Measurements from ENCODE around the gene MGAT5B. TPM values are rescaled to one million over a fixed set of nuclear protein-coding genes. Genes with fewer than 3 reads are reported as not detected.

Gene MGAT5B
- total and polyA plus RNA-seq, 11 donors = 0.07 to 0.21 (median 0.15) TPM; not detected in 6

GRCh38 chr17:76868669-76869495, 678 bp downstream of the MGAT5B start:
- H3K36me3 ChIP-seq = no peaks in the 10 kb centered on the region
- ATAC-seq (peak in 1 of 4 donors; percentile 14), DNase-seq (peak in 1 of 5 donors; percentile 45)
- no peaks in the 10 kb centered on the region for H3K9me3 ChIP-seq
- peaks cover 0 to 26% (median 8%) of the 10 kb centered on the region in 12 donors for H3K4me1 ChIP-seq
- intact Hi-C loops (cut with DNase I) = loop anchor here in 8 of 10 donors (1.0 to 10.0 kb wide), 9 partner anchors 187 to 386 kb away; no protein-coding TSS in a partner anchor
- no peak for TF ChIP-seq CTCF (IDR thresholded peaks at IDR 0.05)
- no peak for TF ChIP-seq POLR2A (IDR thresholded peaks at IDR 0.05)
- no peak overlapping the region for H3K27ac ChIP-seq
- 2% methylated on average over 13 to 84 of the region's 84 CpGs for WGBS, 4 donors
- peak overlapping the region in 9 of 12 donors; percentile 3 to 53 (median 40) for H3K4me3 ChIP-seq
- H3K27me3 ChIP-seq = peaks cover 15 to 51% (median 32%) of the 10 kb centered on the region in 9 donors

- Histone ChIP-seq H3K4me3 (peak overlapping the region in 3 of 12 donors; percentile 27 to 52 (median 40)), H3K27me3 (peaks cover 15 to 51% (median 32%) of the 10 kb centered on the region in 9 donors)
- WGBS, 4 donors = 3 to 6% (median 4%) methylated on average over 33 to 80 of the region's 80 CpGs
These were observed 1.5 kb downstream of the MGAT5B start for GRCh38 chr17:76869496-76870376.

GRCh38 chr17:76870377-76870714, 2.1 kb downstream of the MGAT5B start:
- DNase-seq (peak in 1 of 5 donors; percentile 51), ATAC-seq (no peak)
- no peak overlapping the region for H3K27ac ChIP-seq
- TF ChIP-seq POLR2A (IDR thresholded peaks at IDR 0.05) = no peak
- no peak for TF ChIP-seq CTCF (IDR thresholded peaks at IDR 0.05)
- H3K4me1 ChIP-seq = peaks cover 0 to 26% (median 8%) of the 10 kb centered on the region in 12 donors
- peaks cover 15 to 51% (median 32%) of the 10 kb centered on the region in 9 donors for H3K27me3 ChIP-seq
- intact Hi-C loops (cut with DNase I) = loop anchor here in 2 of 10 donors (2.0 to 10.0 kb wide), 3 partner anchors 184 to 394 kb away; no protein-coding TSS in a partner anchor
- no peaks in the 10 kb centered on the region for H3K36me3 ChIP-seq
- 6 to 14% (median 10%) methylated on average over 10 to 16 of the region's 16 CpGs for WGBS, 4 donors
- no peaks in the 10 kb centered on the region for H3K9me3 ChIP-seq
- no peak overlapping the region for H3K4me3 ChIP-seq

More at GRCh38 chr17:76869496-76870376, 1.5 kb downstream of the MGAT5B start:
- peak in 1 of 5 donors; percentile 56 for DNase-seq
- Histone ChIP-seq H3K4me1 (peaks cover 0 to 26% (median 8%) of the 10 kb centered on the region in 12 donors), H3K27ac (no peak overlapping the region), H3K9me3 (no peaks in the 10 kb centered on the region), H3K36me3 (no peaks in the 10 kb centered on the region)
- TF ChIP-seq CTCF (IDR thresholded peaks at IDR 0.05) (no peak), POLR2A (IDR thresholded peaks at IDR 0.05) (no peak)
- no peak for ATAC-seq
- intact Hi-C loops (cut with DNase I) = loop anchor here in 8 of 10 donors (2.0 to 10.0 kb wide), 10 partner anchors 185 to 395 kb away; no protein-coding TSS in a partner anchor
